Type B pancreatic cell (in vitro differentiated cells): Measurements from ENCODE around the gene FMN1. TPM values are rescaled to one million over a fixed set of nuclear protein-coding genes. Genes with fewer than 3 reads are reported as not detected.

Experiments used
- DNase-seq: peaks from one replicate; pipeline ENCODE4 v3.0.0; 2021; ENCODE audit warnings: mixed read lengths; ENCODE audit not compliant: unreplicated experiment; ENCODE audit errors: extremely low spot score
- H3K27ac Mint-ChIP-seq: 2 replicates; pipeline ENCODE4 v1.8.0; 2021; ENCODE audit warnings: mild to moderate bottlenecking, mixed read lengths
- H3K27me3 Mint-ChIP-seq: 2 replicates; pipeline ENCODE4 v1.8.0; 2021; ENCODE audit warnings: mixed read lengths
- H3K36me3 Mint-ChIP-seq: 2 replicates; pipeline ENCODE4 v1.8.0; 2021; ENCODE audit warnings: mixed read lengths
- H3K4me1 Mint-ChIP-seq: one replicate; pipeline ENCODE4 v1.8.0; 2021; ENCODE audit warnings: mixed read lengths; ENCODE audit not compliant: unreplicated experiment
- H3K4me3 Mint-ChIP-seq: 2 replicates; pipeline ENCODE4 v1.8.0; 2021; ENCODE audit warnings: mild to moderate bottlenecking, mixed read lengths
- H3K9me3 Mint-ChIP-seq: 2 replicates; pipeline ENCODE4 v1.8.0; 2021; ENCODE audit warnings: mixed read lengths
- total RNA-seq: library from RNA; stranded (reverse); gene quantifications from 2 replicates; pipeline ENCODE4 v1.2.1, GENCODE V29; 2021; ENCODE audit warnings: low replicate concordance
- TF ChIP-seq, protein P1 (sequence below): fragments of 200-600 bp; sonication (generic); conservative IDR thresholded peaks from 2 replicates; pipeline ENCODE4 v1.5.0; 2021; ENCODE audit warnings: antibody characterized with exemption, mild to moderate bottlenecking

FMN1 gene
- total RNA-seq, 1 donor from 2014 or later: 22.1 TPM

DNA sequence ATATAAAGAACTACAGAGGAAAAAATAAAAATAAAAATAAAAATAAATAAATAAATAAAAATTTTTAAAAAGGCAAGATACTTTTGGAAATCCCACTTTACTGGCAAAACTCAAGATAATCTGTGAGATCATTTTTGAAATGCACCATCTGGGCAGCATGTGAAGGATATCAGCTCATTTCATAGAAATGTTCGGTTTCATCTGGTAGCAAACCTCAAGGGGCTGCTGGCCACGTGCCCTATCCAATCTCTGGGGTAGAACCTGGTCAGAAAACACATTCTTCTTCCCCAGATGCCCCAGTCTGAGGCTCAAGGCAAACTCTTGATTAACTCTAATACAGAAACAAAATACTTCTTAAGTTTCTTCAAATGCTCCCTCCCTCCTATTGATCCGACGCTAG lies 166.0 kb downstream of the FMN1 start:
- Mint-ChIP-seq H3K4me3 (no peak overlapping the region), H3K9me3 (peaks cover 12% of the 10 kb centered on the region), H3K27me3 (no peaks in the 10 kb centered on the region), H3K27ac (no peak overlapping the region), H3K4me1 (peaks cover 31% of the 10 kb centered on the region), H3K36me3 (peaks cover 7% of the 10 kb centered on the region)
- DNase-seq: no peak
- TF ChIP-seq, protein P1, sequence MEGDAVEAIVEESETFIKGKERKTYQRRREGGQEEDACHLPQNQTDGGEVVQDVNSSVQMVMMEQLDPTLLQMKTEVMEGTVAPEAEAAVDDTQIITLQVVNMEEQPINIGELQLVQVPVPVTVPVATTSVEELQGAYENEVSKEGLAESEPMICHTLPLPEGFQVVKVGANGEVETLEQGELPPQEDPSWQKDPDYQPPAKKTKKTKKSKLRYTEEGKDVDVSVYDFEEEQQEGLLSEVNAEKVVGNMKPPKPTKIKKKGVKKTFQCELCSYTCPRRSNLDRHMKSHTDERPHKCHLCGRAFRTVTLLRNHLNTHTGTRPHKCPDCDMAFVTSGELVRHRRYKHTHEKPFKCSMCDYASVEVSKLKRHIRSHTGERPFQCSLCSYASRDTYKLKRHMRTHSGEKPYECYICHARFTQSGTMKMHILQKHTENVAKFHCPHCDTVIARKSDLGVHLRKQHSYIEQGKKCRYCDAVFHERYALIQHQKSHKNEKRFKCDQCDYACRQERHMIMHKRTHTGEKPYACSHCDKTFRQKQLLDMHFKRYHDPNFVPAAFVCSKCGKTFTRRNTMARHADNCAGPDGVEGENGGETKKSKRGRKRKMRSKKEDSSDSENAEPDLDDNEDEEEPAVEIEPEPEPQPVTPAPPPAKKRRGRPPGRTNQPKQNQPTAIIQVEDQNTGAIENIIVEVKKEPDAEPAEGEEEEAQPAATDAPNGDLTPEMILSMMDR: no peak

- Mint-ChIP-seq H3K9me3 (peaks cover 8% of the 10 kb centered on the region), H3K36me3 (peaks cover 4% of the 10 kb centered on the region), H3K27me3 (no peaks in the 10 kb centered on the region), H3K4me3 (no peak overlapping the region), H3K4me1 (peaks cover 42% of the 10 kb centered on the region), H3K27ac (no peak overlapping the region)
- TF ChIP-seq, protein P1: no peak
- no peak for DNase-seq
Observed at GRCh38 chr15:33027306-33028035, 167.0 kb downstream of the FMN1 start.

GRCh38 chr15:33026614-33027013 lies 167.9 kb downstream of the FMN1 start:
- Mint-ChIP-seq H3K27ac (no peak overlapping the region), H3K4me3 (no peak overlapping the region), H3K4me1 (peaks cover 49% of the 10 kb centered on the region), H3K9me3 (peaks cover 8% of the 10 kb centered on the region), H3K36me3 (peaks cover 4% of the 10 kb centered on the region), H3K27me3 (no peaks in the 10 kb centered on the region)
- TF ChIP-seq, protein P1: no peak
- DNase-seq: no peak

- no peak for DNase-seq
- H3K27me3 Mint-ChIP-seq: no peaks in the 10 kb centered on the region
- no peaks in the 10 kb centered on the region for H3K9me3 Mint-ChIP-seq
- H3K4me1 Mint-ChIP-seq: peaks cover 28% of the 10 kb centered on the region
- H3K27ac Mint-ChIP-seq: peak overlapping the region; percentile 84
- H3K4me3 Mint-ChIP-seq: peak overlapping the region; percentile 29
- H3K36me3 Mint-ChIP-seq: peaks cover 7% of the 10 kb centered on the region
- TF ChIP-seq, protein P1: no peak
Observed at GRCh38 chr15:33022629-33023028, 171.9 kb downstream of the FMN1 start.

DNA sequence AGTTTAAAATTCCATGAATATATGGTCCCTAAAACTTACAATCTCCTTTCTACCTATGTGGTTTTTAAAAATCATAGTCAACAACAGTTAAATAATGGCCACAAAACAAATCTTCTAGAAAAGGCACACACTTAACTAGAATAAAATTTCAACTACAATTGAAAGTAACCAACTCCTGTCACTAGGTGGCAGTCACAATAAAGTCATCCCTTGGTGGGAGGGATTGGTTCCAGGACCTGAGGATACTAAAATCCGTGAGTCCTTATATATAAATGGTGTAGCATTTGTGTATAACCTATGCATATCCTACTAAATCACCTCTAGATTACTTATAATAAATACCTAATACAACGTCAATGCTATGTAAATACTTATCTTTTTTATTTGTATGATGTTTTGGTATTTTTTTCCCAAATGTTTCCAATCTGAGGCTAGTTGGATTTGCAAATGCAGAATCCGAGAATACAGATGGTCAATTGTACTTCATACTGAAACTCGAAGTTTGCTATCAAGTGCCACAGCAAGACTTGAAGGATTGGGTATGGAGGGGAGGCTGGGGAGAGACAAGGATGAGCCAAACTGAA lies 172.6 kb downstream of the FMN1 start:
- Mint-ChIP-seq H3K27me3 (no peaks in the 10 kb centered on the region), H3K9me3 (no peaks in the 10 kb centered on the region), H3K4me3 (no peak overlapping the region), H3K36me3 (peaks cover 7% of the 10 kb centered on the region), H3K4me1 (peaks cover 25% of the 10 kb centered on the region), H3K27ac (peak overlapping the region; percentile 84)
- TF ChIP-seq, protein P1: peak; percentile 87
- no peak for DNase-seq
